C4-2B (cell line): ENCODE results near the gene KCNS1.

Source experiments
- CTCF ChIP-seq: fragments of 450-650 bp; conservative IDR thresholded peaks from 2 replicates; pipeline ENCODE4 v1.5.1; 2017; ENCODE audit warnings: mild to moderate bottlenecking
- ZFX ChIP-seq: fragments of 450-650 bp; IDR thresholded peaks from 2 replicates; pipeline ENCODE4 v1.6.1; 2017

GRCh38 chr20:45140836-45141235 is 39.9 kb upstream of the KCNS1 start:
- TF ChIP-seq CTCF (no peak), ZFX (no peak)
